OCI-LY7 (cell line): ENCODE data around the gene HSPD1.

ENCODE experiments used
- EZH2phosphoT487 ChIP-seq: fragments of 200-600 bp; sonication (generic); IDR thresholded peaks from 2 replicates; pipeline ENCODE4 v1.6.1; 2018; ENCODE audit warnings: low read depth, borderline replicate concordance, mild to moderate bottlenecking, mixed run types, antibody characterized with exemption, low read length, moderate library complexity, mixed read lengths
- TF ChIP-seq, protein P1 (sequence below): fragments of 200-600 bp; sonication (generic); conservative IDR thresholded peaks from 2 replicates; pipeline ENCODE4 v1.5.1; 2014; ENCODE audit warnings: mild to moderate bottlenecking, antibody characterized with exemption, low read length, moderate library complexity, mixed read lengths

DNA sequence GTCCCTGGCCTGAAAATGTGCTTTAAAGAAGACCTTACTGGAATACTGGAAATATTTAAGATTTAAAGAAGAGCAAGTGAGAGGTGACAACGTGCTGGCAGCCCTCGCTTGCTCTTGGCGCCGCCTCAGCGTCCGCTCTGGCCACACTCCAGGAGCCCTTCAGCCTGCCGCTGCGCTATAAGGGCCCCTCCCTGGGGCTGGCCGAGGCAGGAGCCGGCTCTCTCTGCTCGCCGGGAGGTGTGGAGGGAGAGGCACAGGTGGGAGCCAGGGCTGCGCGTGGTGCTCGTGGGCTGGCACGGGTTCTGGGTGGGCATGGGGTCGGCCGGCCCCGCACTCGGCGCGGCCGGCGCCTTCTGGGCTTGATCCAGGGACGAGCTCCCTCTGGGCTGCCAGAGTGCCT lies 49.2 kb downstream of the HSPD1 start:
- no peak for TF ChIP-seq EZH2phosphoT487
- TF ChIP-seq, protein P1, sequence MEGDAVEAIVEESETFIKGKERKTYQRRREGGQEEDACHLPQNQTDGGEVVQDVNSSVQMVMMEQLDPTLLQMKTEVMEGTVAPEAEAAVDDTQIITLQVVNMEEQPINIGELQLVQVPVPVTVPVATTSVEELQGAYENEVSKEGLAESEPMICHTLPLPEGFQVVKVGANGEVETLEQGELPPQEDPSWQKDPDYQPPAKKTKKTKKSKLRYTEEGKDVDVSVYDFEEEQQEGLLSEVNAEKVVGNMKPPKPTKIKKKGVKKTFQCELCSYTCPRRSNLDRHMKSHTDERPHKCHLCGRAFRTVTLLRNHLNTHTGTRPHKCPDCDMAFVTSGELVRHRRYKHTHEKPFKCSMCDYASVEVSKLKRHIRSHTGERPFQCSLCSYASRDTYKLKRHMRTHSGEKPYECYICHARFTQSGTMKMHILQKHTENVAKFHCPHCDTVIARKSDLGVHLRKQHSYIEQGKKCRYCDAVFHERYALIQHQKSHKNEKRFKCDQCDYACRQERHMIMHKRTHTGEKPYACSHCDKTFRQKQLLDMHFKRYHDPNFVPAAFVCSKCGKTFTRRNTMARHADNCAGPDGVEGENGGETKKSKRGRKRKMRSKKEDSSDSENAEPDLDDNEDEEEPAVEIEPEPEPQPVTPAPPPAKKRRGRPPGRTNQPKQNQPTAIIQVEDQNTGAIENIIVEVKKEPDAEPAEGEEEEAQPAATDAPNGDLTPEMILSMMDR = no peak
